SK-N-SH (cell line): ENCODE data around the gene LARGE1.

Experiments
- EP300 ChIP-seq, 2 experiments: IDR thresholded peaks; 2 replicates each; pipeline versions ENCODE4 v1.4.0 to v1.6.1; 2012; ENCODE audit warnings: borderline replicate concordance in 1 of 2, low read depth in 1 of 2, low read length in 1 of 2
- FOSL2 ChIP-seq: IDR thresholded peaks from 2 replicates; pipeline ENCODE4 v1.4.0; 2012; ENCODE audit warnings: low read depth, mild to moderate bottlenecking, moderate library complexity, borderline replicate concordance
- JUND ChIP-seq: IDR thresholded peaks from 2 replicates; pipeline ENCODE4 v1.4.0; 2012
- POLR2AphosphoS5 ChIP-seq: IDR thresholded peaks from 2 replicates; pipeline ENCODE4 v1.6.1; 2012; ENCODE audit warnings: low read depth, low read length
- SIN3A ChIP-seq: IDR thresholded peaks from 2 replicates; pipeline ENCODE4 v1.6.1; 2012; ENCODE audit warnings: low read depth, mild to moderate bottlenecking, low read length, moderate library complexity, borderline replicate concordance
- SMC3 ChIP-seq: IDR thresholded peaks from 2 replicates; pipeline ENCODE4 v1.6.1; 2012; ENCODE audit warnings: low read depth, low read length, improper control_type of control experiment
- TAF1 ChIP-seq: IDR thresholded peaks from 2 replicates; pipeline ENCODE4 v1.6.1; 2012; ENCODE audit warnings: low read depth, mild to moderate bottlenecking, low read length, moderate library complexity, borderline replicate concordance
- USF1 ChIP-seq: IDR thresholded peaks from 2 replicates; pipeline ENCODE4 v1.4.0; 2012; ENCODE audit warnings: low read depth, borderline replicate concordance
- TF ChIP-seq, protein P1 (sequence below): fragments of 200-600 bp; sonication (generic); IDR thresholded peaks from 2 replicates; pipeline ENCODE4 v1.6.1; 2017; ENCODE audit warnings: antibody characterized with exemption, mild to moderate bottlenecking, moderate library complexity
- TF ChIP-seq, protein P2 (sequence below): fragments of 150-350 bp; IDR thresholded peaks from 2 replicates; pipeline ENCODE4 v1.6.1; 2017; ENCODE audit warnings: antibody characterized with exemption, low read length, low read depth, borderline replicate concordance
- TF ChIP-seq, protein P3 (sequence below): IDR thresholded peaks from 2 replicates; pipeline ENCODE4 v1.6.1; 2012; ENCODE audit warnings: mild to moderate bottlenecking, low read depth, low read length, moderate library complexity

GRCh38 chr22:33812360-33812977 lies 107.8 kb downstream of the LARGE1 start:
- no peak for TF ChIP-seq POLR2AphosphoS5
- TF ChIP-seq, protein P1, sequence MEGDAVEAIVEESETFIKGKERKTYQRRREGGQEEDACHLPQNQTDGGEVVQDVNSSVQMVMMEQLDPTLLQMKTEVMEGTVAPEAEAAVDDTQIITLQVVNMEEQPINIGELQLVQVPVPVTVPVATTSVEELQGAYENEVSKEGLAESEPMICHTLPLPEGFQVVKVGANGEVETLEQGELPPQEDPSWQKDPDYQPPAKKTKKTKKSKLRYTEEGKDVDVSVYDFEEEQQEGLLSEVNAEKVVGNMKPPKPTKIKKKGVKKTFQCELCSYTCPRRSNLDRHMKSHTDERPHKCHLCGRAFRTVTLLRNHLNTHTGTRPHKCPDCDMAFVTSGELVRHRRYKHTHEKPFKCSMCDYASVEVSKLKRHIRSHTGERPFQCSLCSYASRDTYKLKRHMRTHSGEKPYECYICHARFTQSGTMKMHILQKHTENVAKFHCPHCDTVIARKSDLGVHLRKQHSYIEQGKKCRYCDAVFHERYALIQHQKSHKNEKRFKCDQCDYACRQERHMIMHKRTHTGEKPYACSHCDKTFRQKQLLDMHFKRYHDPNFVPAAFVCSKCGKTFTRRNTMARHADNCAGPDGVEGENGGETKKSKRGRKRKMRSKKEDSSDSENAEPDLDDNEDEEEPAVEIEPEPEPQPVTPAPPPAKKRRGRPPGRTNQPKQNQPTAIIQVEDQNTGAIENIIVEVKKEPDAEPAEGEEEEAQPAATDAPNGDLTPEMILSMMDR, result no peak
- TF ChIP-seq, protein P2, sequence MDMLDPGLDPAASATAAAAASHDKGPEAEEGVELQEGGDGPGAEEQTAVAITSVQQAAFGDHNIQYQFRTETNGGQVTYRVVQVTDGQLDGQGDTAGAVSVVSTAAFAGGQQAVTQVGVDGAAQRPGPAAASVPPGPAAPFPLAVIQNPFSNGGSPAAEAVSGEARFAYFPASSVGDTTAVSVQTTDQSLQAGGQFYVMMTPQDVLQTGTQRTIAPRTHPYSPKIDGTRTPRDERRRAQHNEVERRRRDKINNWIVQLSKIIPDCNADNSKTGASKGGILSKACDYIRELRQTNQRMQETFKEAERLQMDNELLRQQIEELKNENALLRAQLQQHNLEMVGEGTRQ, result no peak
- TF ChIP-seq, protein P3, sequence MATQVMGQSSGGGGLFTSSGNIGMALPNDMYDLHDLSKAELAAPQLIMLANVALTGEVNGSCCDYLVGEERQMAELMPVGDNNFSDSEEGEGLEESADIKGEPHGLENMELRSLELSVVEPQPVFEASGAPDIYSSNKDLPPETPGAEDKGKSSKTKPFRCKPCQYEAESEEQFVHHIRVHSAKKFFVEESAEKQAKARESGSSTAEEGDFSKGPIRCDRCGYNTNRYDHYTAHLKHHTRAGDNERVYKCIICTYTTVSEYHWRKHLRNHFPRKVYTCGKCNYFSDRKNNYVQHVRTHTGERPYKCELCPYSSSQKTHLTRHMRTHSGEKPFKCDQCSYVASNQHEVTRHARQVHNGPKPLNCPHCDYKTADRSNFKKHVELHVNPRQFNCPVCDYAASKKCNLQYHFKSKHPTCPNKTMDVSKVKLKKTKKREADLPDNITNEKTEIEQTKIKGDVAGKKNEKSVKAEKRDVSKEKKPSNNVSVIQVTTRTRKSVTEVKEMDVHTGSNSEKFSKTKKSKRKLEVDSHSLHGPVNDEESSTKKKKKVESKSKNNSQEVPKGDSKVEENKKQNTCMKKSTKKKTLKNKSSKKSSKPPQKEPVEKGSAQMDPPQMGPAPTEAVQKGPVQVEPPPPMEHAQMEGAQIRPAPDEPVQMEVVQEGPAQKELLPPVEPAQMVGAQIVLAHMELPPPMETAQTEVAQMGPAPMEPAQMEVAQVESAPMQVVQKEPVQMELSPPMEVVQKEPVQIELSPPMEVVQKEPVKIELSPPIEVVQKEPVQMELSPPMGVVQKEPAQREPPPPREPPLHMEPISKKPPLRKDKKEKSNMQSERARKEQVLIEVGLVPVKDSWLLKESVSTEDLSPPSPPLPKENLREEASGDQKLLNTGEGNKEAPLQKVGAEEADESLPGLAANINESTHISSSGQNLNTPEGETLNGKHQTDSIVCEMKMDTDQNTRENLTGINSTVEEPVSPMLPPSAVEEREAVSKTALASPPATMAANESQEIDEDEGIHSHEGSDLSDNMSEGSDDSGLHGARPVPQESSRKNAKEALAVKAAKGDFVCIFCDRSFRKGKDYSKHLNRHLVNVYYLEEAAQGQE, result no peak
- TF ChIP-seq SMC3, result no peak
- no peak for TF ChIP-seq SIN3A
- no peak for TF ChIP-seq USF1
- TF ChIP-seq TAF1, result no peak
- no peak for TF ChIP-seq EP300 (IDR thresholded peaks at IDR 0.05; ENCODE audit: borderline replicate concordance in 1 of 2, low read depth in 1 of 2, low read length in 1 of 2)
- no peak for TF ChIP-seq JUND
- no peak for TF ChIP-seq FOSL2
